WTC11 (cell line): ENCODE measurements around the gene ITSN1. TPM values are rescaled to one million over a fixed set of nuclear protein-coding genes. Genes with fewer than 3 reads are reported as not detected.

Source experiments
- ATAC-seq: fragments of 200-7000 bp; cut with Tn5 transposase; 2 replicates; pipeline ENCODE4 v1.10.0; 2021; ENCODE audit warnings: mild to moderate bottlenecking, moderate library complexity
- CTCF ChIA-PET: fragments of 300-600 bp; sonication (Branson Sonifier 250); formaldehyde crosslinking; loops from one replicate; lab custom pipeline; 2021; ENCODE audit warnings: antibody characterized with exemption; lab: Charles Lee
- POLR2A ChIA-PET: fragments of 350-600 bp; sonication (Branson Sonifier 250); formaldehyde crosslinking; loops from one replicate; lab custom pipeline; 2021; ENCODE audit warnings: antibody characterized with exemption; lab: Charles Lee
- DNase-seq: peaks from one replicate; pipeline ENCODE4 v3.0.0; 2021; ENCODE audit warnings: low spot score
- H3K27ac Mint-ChIP-seq: 2 replicates; pipeline ENCODE4 v1.8.0; 2021; ENCODE audit warnings: mixed read lengths
- H3K27me3 Mint-ChIP-seq: 2 replicates; pipeline ENCODE4 v1.8.0; 2021; ENCODE audit warnings: low read depth, mild to moderate bottlenecking, moderate library complexity, mixed read lengths
- H3K36me3 Mint-ChIP-seq: 2 replicates; pipeline ENCODE4 v1.8.0; 2021; ENCODE audit warnings: mixed read lengths
- H3K4me1 Mint-ChIP-seq: 2 replicates; pipeline ENCODE4 v1.8.0; 2022; ENCODE audit warnings: mixed read lengths
- H3K4me3 Mint-ChIP-seq: 2 replicates; pipeline ENCODE4 v1.8.0; 2021; ENCODE audit warnings: mild to moderate bottlenecking, moderate library complexity, mixed read lengths
- H3K9me3 Mint-ChIP-seq: 2 replicates; pipeline ENCODE4 v1.8.0; 2021; ENCODE audit warnings: mixed read lengths
- CBFB ChIP-seq: sonication (generic); formaldehyde crosslinking; IDR thresholded peaks from 2 replicates; pipeline ENCODE4 v1.8.1; 2022; ENCODE audit warnings: mild to moderate bottlenecking, low read depth, missing genetic modification reagents
- FOXJ3 ChIP-seq: sonication (generic); formaldehyde crosslinking; IDR thresholded peaks from 2 replicates; pipeline ENCODE4 v1.9.0; 2021; ENCODE audit warnings: missing genetic modification reagents, mild to moderate bottlenecking, borderline replicate concordance
- FOXK1 ChIP-seq: sonication (generic); formaldehyde crosslinking; IDR thresholded peaks from 2 replicates; pipeline ENCODE4 v1.8.0; 2022; ENCODE audit warnings: mild to moderate bottlenecking, moderate library complexity, missing genetic modification reagents
- GTF2I ChIP-seq: fragments of 250-450 bp; sonication (Bioruptor Pico); conservative IDR thresholded peaks from 2 replicates; pipeline ENCODE4 v1.4.0; 2021; ENCODE audit warnings: mild to moderate bottlenecking
- TEAD4 ChIP-seq: sonication (generic); formaldehyde crosslinking; IDR thresholded peaks from 2 replicates; pipeline ENCODE4 v1.8.0; 2022; ENCODE audit warnings: mild to moderate bottlenecking, missing genetic modification reagents
- TP53 ChIP-seq: sonication (generic); formaldehyde crosslinking; IDR thresholded peaks from 2 replicates; pipeline ENCODE4 v1.8.1; 2023; ENCODE audit warnings: mild to moderate bottlenecking, missing genetic modification reagents
- total RNA-seq: library from RNA; stranded (reverse); gene quantifications from 3 replicates; pipeline ENCODE4 v1.2.3, GENCODE V29; 2021
- TF ChIP-seq, protein P1 (sequence below): sonication (generic); formaldehyde crosslinking; IDR thresholded peaks from 2 replicates; pipeline ENCODE4 v1.8.0; 2022; ENCODE audit warnings: missing genetic modification reagents
- TF ChIP-seq, protein P2 (sequence below): fragments of 250-450 bp; sonication (Bioruptor Pico); IDR thresholded peaks from 2 replicates; pipeline ENCODE4 v1.9.0; 2021; ENCODE audit warnings: mild to moderate bottlenecking, borderline replicate concordance
- TF ChIP-seq, protein P3 (sequence below): sonication (generic); formaldehyde crosslinking; IDR thresholded peaks from 2 replicates; pipeline ENCODE4 v1.8.0; 2022; ENCODE audit warnings: mild to moderate bottlenecking, missing genetic modification reagents
- TF ChIP-seq, protein P4 (sequence below): sonication (generic); formaldehyde crosslinking; IDR thresholded peaks from 2 replicates; pipeline ENCODE4 v1.8.1; 2023; ENCODE audit warnings: mild to moderate bottlenecking, missing genetic modification reagents, moderate library complexity
- TF ChIP-seq, protein P5 (sequence below): fragments of 250-450 bp; sonication (Bioruptor Pico); IDR thresholded peaks from 2 replicates; pipeline ENCODE4 v1.8.0; 2021; ENCODE audit warnings: mild to moderate bottlenecking
- TF ChIP-seq, protein P6 (sequence below): sonication (generic); formaldehyde crosslinking; IDR thresholded peaks from 2 replicates; pipeline ENCODE4 v1.8.0; 2023; ENCODE audit warnings: missing genetic modification reagents, mild to moderate bottlenecking, borderline replicate concordance
- TF ChIP-seq, protein P7 (sequence below): sonication (generic); formaldehyde crosslinking; IDR thresholded peaks from 2 replicates; pipeline ENCODE4 v1.8.0; 2022; ENCODE audit warnings: mild to moderate bottlenecking, missing genetic modification reagents

The ITSN1 gene
- total RNA-seq, 1 experiment from 2014 or later: 69.6 TPM

DNA sequence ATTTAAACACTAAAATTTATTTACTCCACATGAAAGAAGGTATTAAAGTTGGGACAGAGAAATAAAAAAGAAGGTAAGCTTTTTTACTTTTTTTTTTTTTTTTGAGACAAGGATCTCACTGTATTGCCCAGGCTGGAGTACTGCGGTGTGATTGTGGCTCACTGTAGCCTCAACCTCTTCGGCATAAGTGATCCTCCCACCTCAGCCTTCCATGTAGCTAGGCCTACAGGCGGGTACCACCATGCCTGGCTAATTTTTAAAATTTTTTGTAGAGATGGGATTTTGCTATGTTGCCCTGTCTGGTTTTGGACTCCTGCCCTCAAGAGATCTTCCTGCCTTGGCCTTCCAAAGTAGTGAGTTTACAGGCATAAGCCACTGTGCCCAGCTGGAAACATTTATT is 106.6 kb downstream of the ITSN1 start (continued):
- TF ChIP-seq GTF2I (CRISPR knock-in tag): 0 out of 2 replicates have a peak, but pooled peaks have one; percentile 35
- TF ChIP-seq FOXJ3 (CRISPR knock-in tag): no peak

DNA sequence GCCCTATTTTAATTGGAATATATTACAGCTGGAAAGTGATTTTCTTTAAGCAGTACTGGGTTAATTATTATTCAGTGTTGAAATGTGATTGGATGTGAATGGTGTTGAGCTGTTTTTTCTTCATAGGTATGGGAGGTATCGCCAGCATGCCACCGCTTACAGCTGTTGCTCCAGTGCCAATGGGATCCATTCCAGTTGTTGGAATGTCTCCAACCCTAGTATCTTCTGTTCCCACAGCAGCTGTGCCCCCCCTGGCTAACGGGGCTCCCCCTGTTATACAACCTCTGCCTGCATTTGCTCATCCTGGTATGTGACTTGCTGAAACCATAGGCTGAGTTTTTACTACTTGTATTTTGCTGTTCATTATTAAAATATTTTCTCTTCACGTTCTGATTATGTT is 107.7 kb downstream of the ITSN1 start:
- ChIA-PET CTCF (no interaction called here), POLR2A (no interaction called here)
- TF ChIP-seq GTF2I (CRISPR knock-in tag): no peak
- TF ChIP-seq, protein P1, sequence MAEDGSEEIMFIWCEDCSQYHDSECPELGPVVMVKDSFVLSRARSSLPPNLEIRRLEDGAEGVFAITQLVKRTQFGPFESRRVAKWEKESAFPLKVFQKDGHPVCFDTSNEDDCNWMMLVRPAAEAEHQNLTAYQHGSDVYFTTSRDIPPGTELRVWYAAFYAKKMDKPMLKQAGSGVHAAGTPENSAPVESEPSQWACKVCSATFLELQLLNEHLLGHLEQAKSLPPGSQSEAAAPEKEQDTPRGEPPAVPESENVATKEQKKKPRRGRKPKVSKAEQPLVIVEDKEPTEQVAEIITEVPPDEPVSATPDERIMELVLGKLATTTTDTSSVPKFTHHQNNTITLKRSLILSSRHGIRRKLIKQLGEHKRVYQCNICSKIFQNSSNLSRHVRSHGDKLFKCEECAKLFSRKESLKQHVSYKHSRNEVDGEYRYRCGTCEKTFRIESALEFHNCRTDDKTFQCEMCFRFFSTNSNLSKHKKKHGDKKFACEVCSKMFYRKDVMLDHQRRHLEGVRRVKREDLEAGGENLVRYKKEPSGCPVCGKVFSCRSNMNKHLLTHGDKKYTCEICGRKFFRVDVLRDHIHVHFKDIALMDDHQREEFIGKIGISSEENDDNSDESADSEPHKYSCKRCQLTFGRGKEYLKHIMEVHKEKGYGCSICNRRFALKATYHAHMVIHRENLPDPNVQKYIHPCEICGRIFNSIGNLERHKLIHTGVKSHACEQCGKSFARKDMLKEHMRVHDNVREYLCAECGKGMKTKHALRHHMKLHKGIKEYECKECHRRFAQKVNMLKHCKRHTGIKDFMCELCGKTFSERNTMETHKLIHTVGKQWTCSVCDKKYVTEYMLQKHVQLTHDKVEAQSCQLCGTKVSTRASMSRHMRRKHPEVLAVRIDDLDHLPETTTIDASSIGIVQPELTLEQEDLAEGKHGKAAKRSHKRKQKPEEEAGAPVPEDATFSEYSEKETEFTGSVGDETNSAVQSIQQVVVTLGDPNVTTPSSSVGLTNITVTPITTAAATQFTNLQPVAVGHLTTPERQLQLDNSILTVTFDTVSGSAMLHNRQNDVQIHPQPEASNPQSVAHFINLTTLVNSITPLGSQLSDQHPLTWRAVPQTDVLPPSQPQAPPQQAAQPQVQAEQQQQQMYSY (CRISPR knock-in tag): no peak
- TF ChIP-seq TEAD4 (CRISPR knock-in tag): no peak
- TF ChIP-seq, protein P2, sequence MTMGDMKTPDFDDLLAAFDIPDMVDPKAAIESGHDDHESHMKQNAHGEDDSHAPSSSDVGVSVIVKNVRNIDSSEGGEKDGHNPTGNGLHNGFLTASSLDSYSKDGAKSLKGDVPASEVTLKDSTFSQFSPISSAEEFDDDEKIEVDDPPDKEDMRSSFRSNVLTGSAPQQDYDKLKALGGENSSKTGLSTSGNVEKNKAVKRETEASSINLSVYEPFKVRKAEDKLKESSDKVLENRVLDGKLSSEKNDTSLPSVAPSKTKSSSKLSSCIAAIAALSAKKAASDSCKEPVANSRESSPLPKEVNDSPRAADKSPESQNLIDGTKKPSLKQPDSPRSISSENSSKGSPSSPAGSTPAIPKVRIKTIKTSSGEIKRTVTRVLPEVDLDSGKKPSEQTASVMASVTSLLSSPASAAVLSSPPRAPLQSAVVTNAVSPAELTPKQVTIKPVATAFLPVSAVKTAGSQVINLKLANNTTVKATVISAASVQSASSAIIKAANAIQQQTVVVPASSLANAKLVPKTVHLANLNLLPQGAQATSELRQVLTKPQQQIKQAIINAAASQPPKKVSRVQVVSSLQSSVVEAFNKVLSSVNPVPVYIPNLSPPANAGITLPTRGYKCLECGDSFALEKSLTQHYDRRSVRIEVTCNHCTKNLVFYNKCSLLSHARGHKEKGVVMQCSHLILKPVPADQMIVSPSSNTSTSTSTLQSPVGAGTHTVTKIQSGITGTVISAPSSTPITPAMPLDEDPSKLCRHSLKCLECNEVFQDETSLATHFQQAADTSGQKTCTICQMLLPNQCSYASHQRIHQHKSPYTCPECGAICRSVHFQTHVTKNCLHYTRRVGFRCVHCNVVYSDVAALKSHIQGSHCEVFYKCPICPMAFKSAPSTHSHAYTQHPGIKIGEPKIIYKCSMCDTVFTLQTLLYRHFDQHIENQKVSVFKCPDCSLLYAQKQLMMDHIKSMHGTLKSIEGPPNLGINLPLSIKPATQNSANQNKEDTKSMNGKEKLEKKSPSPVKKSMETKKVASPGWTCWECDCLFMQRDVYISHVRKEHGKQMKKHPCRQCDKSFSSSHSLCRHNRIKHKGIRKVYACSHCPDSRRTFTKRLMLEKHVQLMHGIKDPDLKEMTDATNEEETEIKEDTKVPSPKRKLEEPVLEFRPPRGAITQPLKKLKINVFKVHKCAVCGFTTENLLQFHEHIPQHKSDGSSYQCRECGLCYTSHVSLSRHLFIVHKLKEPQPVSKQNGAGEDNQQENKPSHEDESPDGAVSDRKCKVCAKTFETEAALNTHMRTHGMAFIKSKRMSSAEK (CRISPR knock-in tag): no peak
- TF ChIP-seq CBFB (CRISPR knock-in tag): no peak
- no peak for TF ChIP-seq TP53
- DNase-seq: no peak
- Mint-ChIP-seq H3K36me3 (peaks cover 50% of the 10 kb centered on the region), H3K4me1 (peaks cover 4% of the 10 kb centered on the region; the same call in 1 of the 2 replicates), H3K9me3 (peaks cover 20% of the 10 kb centered on the region), H3K4me3 (no peak overlapping the region), H3K27me3 (no peaks in the 10 kb centered on the region), H3K27ac (0 out of 2 replicates have a peak overlapping the region, but pooled peaks have one; percentile 22)
- ATAC-seq: no peak

DNA sequence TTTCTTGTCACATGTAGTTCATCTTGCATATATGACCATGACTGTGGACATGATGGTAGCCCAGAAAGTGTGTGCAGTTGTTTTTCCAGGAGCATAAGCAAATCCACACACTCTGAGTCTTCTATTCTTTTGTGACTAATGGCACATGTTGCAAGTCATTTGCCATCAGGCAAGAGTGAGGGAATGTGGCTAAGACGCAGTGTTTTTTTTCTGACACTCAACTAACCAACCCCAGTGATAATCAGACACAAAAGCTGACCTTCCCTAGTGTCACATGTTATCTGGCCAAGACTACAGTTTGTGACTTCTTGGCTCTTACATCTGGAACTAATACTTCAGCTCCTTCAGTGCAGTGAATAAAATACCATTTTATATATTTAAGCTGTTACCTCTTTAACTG is 108.8 kb downstream of the ITSN1 start:
- no peaks in the 10 kb centered on the region for H3K27me3 Mint-ChIP-seq
- H3K36me3 Mint-ChIP-seq: peaks cover 40% of the 10 kb centered on the region
- H3K4me3 Mint-ChIP-seq: no peak overlapping the region
- DNase-seq (no peak), ATAC-seq (no peak)
- POLR2A ChIA-PET: no interaction called here
- peaks cover 4% of the 10 kb centered on the region; the same call in 1 of the 2 replicates for H3K4me1 Mint-ChIP-seq
- H3K9me3 Mint-ChIP-seq: peaks cover 15% of the 10 kb centered on the region
- TF ChIP-seq, protein P3, sequence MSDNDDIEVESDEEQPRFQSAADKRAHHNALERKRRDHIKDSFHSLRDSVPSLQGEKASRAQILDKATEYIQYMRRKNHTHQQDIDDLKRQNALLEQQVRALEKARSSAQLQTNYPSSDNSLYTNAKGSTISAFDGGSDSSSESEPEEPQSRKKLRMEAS (CRISPR knock-in tag): no peak
- TF ChIP-seq, protein P4, sequence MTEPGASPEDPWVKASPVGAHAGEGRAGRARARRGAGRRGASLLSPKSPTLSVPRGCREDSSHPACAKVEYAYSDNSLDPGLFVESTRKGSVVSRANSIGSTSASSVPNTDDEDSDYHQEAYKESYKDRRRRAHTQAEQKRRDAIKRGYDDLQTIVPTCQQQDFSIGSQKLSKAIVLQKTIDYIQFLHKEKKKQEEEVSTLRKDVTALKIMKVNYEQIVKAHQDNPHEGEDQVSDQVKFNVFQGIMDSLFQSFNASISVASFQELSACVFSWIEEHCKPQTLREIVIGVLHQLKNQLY (CRISPR knock-in tag): no peak
- TF ChIP-seq FOXK1 (CRISPR knock-in tag): no peak
- CTCF ChIA-PET: no interaction called here
- H3K27ac Mint-ChIP-seq: no peak overlapping the region

DNA sequence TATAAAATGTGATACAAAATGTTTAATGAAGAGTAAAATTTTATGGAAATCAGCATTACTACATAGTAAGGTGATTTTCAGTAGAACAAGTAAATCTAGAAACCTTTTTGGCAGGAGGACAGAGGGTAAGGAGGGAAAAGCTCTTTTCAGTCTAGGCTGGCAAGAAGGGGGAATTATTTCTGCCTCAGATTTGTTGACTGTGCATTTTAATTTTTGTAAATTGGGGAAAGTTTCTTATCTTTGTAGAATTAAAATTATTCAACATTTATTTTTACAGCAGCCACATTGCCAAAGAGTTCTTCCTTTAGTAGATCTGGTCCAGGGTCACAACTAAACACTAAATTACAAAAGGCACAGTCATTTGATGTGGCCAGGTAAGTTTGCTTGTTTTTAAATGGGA is 109.2 kb downstream of the ITSN1 start:
- Mint-ChIP-seq H3K4me1 (peaks cover 4% of the 10 kb centered on the region; the same call in 1 of the 2 replicates), H3K4me3 (no peak overlapping the region), H3K27ac (no peak overlapping the region), H3K27me3 (no peaks in the 10 kb centered on the region), H3K36me3 (peaks cover 36% of the 10 kb centered on the region), H3K9me3 (peaks cover 11% of the 10 kb centered on the region)
- DNase-seq (no peak), ATAC-seq (no peak)
- CTCF ChIA-PET: no interaction called here
- POLR2A ChIA-PET: no interaction called here
- TF ChIP-seq, protein P5, sequence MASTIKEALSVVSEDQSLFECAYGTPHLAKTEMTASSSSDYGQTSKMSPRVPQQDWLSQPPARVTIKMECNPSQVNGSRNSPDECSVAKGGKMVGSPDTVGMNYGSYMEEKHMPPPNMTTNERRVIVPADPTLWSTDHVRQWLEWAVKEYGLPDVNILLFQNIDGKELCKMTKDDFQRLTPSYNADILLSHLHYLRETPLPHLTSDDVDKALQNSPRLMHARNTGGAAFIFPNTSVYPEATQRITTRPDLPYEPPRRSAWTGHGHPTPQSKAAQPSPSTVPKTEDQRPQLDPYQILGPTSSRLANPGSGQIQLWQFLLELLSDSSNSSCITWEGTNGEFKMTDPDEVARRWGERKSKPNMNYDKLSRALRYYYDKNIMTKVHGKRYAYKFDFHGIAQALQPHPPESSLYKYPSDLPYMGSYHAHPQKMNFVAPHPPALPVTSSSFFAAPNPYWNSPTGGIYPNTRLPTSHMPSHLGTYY (CRISPR knock-in tag): no peak
- TF ChIP-seq, protein P6, sequence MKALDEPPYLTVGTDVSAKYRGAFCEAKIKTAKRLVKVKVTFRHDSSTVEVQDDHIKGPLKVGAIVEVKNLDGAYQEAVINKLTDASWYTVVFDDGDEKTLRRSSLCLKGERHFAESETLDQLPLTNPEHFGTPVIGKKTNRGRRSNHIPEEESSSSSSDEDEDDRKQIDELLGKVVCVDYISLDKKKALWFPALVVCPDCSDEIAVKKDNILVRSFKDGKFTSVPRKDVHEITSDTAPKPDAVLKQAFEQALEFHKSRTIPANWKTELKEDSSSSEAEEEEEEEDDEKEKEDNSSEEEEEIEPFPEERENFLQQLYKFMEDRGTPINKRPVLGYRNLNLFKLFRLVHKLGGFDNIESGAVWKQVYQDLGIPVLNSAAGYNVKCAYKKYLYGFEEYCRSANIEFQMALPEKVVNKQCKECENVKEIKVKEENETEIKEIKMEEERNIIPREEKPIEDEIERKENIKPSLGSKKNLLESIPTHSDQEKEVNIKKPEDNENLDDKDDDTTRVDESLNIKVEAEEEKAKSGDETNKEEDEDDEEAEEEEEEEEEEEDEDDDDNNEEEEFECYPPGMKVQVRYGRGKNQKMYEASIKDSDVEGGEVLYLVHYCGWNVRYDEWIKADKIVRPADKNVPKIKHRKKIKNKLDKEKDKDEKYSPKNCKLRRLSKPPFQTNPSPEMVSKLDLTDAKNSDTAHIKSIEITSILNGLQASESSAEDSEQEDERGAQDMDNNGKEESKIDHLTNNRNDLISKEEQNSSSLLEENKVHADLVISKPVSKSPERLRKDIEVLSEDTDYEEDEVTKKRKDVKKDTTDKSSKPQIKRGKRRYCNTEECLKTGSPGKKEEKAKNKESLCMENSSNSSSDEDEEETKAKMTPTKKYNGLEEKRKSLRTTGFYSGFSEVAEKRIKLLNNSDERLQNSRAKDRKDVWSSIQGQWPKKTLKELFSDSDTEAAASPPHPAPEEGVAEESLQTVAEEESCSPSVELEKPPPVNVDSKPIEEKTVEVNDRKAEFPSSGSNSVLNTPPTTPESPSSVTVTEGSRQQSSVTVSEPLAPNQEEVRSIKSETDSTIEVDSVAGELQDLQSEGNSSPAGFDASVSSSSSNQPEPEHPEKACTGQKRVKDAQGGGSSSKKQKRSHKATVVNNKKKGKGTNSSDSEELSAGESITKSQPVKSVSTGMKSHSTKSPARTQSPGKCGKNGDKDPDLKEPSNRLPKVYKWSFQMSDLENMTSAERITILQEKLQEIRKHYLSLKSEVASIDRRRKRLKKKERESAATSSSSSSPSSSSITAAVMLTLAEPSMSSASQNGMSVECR (CRISPR knock-in tag): no peak
- TF ChIP-seq, protein P7, sequence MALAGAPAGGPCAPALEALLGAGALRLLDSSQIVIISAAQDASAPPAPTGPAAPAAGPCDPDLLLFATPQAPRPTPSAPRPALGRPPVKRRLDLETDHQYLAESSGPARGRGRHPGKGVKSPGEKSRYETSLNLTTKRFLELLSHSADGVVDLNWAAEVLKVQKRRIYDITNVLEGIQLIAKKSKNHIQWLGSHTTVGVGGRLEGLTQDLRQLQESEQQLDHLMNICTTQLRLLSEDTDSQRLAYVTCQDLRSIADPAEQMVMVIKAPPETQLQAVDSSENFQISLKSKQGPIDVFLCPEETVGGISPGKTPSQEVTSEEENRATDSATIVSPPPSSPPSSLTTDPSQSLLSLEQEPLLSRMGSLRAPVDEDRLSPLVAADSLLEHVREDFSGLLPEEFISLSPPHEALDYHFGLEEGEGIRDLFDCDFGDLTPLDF (CRISPR knock-in tag): no peak
- no peak for TF ChIP-seq GTF2I (CRISPR knock-in tag)
